AG09309 (cell line): ENCODE results near the gene VSIG10.
"Not testable (repeated sequence)": the region's sequence is repeated elsewhere in the genome, so short reads cannot be mapped to it uniquely, and the experiment has no call there.

Experiments used
- DNase-seq: peaks from one replicate; pipeline ENCODE4 v3.0.0-alpha.2; 2010; ENCODE audit warnings: low read depth
- H3K4me3 ChIP-seq: 2 replicates; pipeline ENCODE4 v1.5.1; 2011; ENCODE audit warnings: mild to moderate bottlenecking, low read depth, low read length, moderate library complexity; ENCODE audit not compliant: control insufficient read depth
- CTCF ChIP-seq: IDR thresholded peaks from 2 replicates; pipeline ENCODE4 v1.5.1; 2011; ENCODE audit warnings: mild to moderate bottlenecking, low read depth, low read length, inconsistent platforms; ENCODE audit not compliant: insufficient read depth, control insufficient read depth; ENCODE audit errors: missing control alignments

VSIG10 gene

GRCh38 chr12:118025168-118025567 lies 78.6 kb downstream of the VSIG10 start:
- no peak for TF ChIP-seq CTCF
- DNase-seq: no peak
- no peak overlapping the region for H3K4me3 ChIP-seq

GRCh38 chr12:118023301-118023860 lies 80.4 kb downstream of the VSIG10 start:
- no peak for TF ChIP-seq CTCF
- DNase-seq: no peak

DNA sequence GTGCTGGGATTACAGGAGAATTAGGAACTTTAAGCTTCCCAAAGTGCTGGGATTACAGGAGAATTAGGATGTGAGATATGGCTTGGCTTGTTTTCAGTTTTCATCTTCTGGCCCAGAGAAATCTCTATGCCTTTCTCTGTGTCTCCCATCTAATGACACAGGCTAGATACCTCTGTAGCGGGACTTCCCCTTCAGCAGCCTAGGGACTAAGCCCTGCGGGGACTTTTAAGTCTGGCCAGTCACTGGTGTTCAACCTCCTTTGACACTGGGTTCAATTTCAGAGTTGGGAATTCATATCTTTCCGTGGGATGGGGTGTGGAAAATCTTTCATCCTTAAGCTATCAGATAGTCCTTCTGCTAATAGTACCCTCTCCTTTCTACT lies 81.1 kb downstream of the VSIG10 start:
- no peak for TF ChIP-seq CTCF
- DNase-seq: no peak
- H3K4me3 ChIP-seq: no peak overlapping the region

More at GRCh38 chr12:118023301-118023860, 80.4 kb downstream of the VSIG10 start:
- H3K4me3 ChIP-seq: no peak overlapping the region

GRCh38 chr12:118022097-118022727 lies 81.6 kb downstream of the VSIG10 start:
- H3K4me3 ChIP-seq, DNase-seq: not testable (repeated sequence)

- TF ChIP-seq CTCF: no peak
- DNase-seq: no peak
- no peak overlapping the region for H3K4me3 ChIP-seq
Measured at GRCh38 chr12:118020036-118020435, 83.8 kb downstream of the VSIG10 start.

- no peak for TF ChIP-seq CTCF
- H3K4me3 ChIP-seq: no peak overlapping the region
- DNase-seq: no peak
Measured at GRCh38 chr12:118017926-118018325, 85.9 kb downstream of the VSIG10 start.

DNA sequence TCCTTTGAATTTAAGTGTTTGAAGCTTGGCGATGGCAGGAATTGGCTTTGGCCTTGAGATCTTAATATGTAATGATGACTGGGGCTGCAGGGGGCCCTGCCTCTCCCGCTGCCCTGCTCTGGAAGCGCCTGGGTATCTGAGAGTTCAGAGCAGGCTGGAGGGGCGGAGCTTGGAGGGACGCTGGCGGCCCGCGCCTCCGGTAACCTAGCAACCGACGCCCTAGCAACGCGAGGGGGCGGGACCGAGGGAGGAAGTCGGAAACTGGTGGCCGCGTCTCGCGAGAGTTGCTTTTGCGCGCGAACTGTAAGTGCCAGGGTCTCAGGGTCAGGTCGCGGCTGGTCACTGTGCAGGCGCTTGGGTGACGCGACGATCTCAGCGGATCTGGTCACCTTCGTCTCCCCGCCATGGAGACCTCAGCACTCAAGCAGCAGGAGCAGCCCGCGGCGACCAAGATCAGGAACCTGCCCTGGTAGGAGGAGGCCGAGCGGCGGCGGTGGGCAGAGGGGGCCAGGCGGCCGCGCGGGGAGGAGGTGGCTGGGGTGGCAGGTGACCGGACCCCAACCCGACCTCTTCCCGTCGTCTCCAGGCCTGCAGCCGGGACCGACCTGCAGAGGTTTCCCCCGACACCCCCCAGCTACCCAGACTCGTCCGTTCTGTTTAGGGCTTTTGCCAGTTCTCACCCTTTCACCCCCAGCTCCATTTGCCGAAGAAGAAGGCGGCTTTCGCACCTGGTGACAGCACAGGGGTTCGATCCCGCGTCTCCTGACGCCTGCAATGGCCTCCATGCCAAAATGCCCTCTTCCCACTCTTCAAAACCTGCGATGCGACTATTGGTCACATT lies 87.2 kb downstream of the VSIG10 start, which contains the start of gene RFC5:
Gene RFC5 (plus strand): TSS at position 280 of the 841 bp plus-strand sequence. CDS start 125 bp downstream, at position 405.
- TF ChIP-seq CTCF: no peak
- H3K4me3 ChIP-seq: peak within 1 kb of the TSS; percentile 98
- peak; percentile 77 for DNase-seq
